GM18861 (cell line): ENCODE data around the gene ZNF619.
A peak's percentile ranks its signal among the peaks of the same experiment; 100 is the strongest.

Experiments
- ATAC-seq: cut with Tn5 transposase; IDR thresholded peaks from one replicate; pipeline ENCODE4 v1.9.1; 2021; ENCODE audit not compliant: unreplicated experiment

Gene ZNF619

DNA sequence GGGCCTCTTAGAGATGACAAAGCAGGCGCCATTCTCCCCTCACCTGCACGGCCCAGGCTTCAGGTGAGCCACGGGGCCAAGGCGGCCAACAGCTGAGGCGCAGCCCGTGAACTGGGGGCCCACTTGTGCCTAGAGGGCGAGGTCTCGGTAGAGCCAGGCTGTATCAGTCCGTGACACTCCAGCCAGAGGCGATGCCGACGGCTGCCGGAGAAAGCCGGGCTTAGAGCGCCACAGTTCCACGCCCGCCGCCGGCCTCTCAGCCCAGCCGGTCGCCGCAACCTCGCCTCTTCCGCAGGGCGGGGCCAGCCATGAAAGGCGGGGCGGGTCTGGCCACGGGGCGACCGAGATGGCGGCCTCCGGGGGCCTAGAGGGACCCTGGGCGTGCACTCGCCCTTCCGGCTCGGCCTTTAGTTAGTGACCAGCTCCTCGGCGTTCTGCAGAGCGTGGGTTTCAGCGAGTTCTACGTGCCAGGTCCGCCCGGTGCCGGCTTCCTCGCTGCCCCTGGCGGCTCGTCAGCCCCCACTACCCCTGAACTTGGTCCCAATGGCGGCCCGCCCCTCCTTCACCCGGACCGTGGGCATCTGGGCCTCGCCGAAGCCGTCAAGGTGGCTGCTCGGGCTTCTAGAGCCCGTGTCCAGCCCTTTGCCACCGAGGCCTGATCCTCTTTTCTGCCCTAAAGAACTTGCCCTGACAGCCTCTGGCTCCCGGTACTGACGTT is 47.8 kb downstream of the ZNF619 start, which contains the start of gene ZNF621:
TSS of gene ZNF621 (plus strand) at position 393 of the 718 bp plus-strand sequence. CDS start 881 bp downstream, outside the sequence.
- ATAC-seq = peak; percentile 97

DNA sequence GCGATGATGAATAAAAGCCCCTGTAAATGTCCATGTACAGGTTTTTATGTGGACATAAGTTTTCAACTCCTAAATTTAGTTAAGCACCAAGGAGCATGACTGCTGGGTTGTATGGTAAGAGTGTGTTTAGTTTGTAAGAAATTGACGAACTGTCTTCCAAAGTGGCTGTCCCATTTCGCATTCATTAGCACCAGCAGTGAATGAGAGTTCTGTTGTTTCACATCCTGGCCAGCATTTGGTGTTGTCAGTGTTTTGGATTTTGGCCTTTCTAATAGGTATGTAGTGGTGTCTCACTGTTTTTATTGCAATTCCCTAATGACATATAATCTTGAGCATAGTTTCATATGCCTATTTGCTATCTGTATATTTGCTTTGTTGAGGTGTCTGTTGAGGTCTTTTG is 51.5 kb downstream of the ZNF619 start:
- ATAC-seq = no peak

DNA sequence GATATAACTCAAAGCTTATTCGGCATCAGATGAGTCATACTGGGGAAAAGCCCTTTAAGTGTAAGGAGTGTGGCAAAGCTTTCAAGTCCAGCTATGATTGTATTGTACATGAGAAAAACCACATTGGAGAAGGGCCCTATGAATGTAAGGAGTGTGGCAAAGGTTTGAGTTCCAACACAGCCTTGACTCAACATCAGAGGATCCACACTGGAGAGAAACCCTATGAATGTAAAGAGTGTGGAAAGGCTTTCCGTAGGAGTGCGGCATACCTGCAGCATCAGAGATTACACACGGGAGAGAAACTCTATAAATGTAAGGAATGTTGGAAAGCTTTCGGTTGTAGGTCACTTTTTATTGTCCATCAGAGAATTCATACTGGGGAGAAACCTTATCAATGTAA is 55.3 kb downstream of the ZNF619 start:
- ATAC-seq = no peak

DNA sequence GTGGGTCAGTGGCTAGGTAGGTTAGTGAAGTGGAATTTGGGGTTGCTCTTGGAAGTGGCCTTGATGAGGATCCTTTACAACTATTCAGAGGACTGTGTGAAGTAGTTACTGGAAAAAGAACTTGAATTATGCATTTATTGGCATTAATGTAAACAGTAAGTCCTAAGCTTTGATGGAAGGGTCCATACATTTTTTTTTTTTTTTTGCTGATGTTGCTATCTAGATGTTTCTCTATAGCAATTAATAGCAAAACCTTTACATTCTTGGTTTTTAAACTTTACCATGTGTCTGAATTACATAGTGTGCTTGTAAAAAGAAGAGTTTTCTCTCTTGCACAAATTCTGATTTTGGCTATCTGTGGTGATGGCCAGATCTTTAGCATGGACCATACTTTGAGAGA is 57.4 kb downstream of the ZNF619 start:
- ATAC-seq = no peak
